Measurements from ENCODE around the gene AUP1. TPM values are rescaled to one million over a fixed set of nuclear protein-coding genes. Genes with fewer than 3 reads are reported as not detected.
A peak's percentile ranks its signal among the peaks of the same experiment; 100 is the strongest.

Gene AUP1
- total and polyA plus RNA-seq, 10 of the 15 experiments (the other 5 are each of a cell fraction or from before 2014, with no cell fraction given) = 39.1 to 215 (median 138) TPM

DNA sequence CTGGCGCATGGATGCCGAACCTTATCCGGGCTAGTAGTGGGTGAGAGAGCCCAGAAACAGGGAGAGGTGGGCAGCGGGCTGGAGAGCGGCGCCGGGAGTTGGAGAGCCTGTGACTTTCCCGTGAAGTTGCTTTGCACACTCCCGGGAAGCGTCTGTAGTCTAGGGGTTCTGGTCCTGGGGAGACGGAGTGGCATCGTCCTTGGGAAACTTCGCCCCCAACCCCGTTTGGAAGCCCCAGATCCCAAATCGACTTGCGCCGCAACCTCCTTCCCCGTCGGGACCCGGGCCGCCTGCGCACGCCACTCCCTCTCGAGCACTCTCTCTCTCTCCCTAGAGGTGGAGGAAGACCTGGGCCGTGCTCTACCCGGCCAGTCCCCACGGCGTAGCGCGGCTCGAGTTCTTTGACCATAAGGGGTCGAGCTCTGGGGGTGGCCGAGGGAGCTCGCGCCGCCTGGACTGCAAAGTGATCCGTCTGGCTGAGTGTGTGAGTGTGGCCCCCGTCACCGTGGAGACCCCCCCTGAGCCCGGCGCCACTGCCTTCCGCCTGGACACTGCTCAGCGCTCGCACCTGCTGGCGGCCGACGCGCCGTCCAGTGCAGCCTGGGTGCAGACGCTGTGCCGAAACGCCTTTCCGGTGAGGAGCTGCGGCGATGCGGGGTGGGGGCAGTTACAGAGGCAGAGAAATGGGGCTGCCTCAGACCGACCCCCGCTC lies 25.5 kb upstream of the AUP1 start (continued):
- TF ChIP-seq, protein P1, sequence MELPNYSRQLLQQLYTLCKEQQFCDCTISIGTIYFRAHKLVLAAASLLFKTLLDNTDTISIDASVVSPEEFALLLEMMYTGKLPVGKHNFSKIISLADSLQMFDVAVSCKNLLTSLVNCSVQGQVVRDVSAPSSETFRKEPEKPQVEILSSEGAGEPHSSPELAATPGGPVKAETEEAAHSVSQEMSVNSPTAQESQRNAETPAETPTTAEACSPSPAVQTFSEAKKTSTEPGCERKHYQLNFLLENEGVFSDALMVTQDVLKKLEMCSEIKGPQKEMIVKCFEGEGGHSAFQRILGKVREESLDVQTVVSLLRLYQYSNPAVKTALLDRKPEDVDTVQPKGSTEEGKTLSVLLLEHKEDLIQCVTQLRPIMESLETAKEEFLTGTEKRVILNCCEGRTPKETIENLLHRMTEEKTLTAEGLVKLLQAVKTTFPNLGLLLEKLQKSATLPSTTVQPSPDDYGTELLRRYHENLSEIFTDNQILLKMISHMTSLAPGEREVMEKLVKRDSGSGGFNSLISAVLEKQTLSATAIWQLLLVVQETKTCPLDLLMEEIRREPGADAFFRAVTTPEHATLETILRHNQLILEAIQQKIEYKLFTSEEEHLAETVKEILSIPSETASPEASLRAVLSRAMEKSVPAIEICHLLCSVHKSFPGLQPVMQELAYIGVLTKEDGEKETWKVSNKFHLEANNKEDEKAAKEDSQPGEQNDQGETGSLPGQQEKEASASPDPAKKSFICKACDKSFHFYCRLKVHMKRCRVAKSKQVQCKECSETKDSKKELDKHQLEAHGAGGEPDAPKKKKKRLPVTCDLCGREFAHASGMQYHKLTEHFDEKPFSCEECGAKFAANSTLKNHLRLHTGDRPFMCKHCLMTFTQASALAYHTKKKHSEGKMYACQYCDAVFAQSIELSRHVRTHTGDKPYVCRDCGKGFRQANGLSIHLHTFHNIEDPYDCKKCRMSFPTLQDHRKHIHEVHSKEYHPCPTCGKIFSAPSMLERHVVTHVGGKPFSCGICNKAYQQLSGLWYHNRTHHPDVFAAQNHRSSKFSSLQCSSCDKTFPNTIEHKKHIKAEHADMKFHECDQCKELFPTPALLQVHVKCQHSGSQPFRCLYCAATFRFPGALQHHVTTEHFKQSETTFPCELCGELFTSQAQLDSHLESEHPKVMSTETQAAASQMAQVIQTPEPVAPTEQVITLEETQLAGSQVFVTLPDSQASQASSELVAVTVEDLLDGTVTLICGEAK (IDR thresholded peaks at IDR 0.05; ENCODE audit: borderline replicate concordance) = no peak
- TF ChIP-seq ZNF24 (IDR thresholded peaks at IDR 0.05) = no peak
- TF ChIP-seq POLR2AphosphoS2 (IDR thresholded peaks at IDR 0.05; ENCODE audit: low read depth, low read length) = no peak
- TF ChIP-seq SIX5 (IDR thresholded peaks at IDR 0.05; ENCODE audit: low read depth, low read length, severe bottlenecking) = no peak
- TF ChIP-seq RELA (IDR thresholded peaks at IDR 0.05; ENCODE audit: borderline replicate concordance, partially characterized antibody) = no peak
- no peak for TF ChIP-seq YBX1 (IDR thresholded peaks at IDR 0.05)
- no peak for TF ChIP-seq TAF1 (IDR thresholded peaks at IDR 0.05; ENCODE audit: borderline replicate concordance, low read depth, low read length)
- no peak for TF ChIP-seq CREM (IDR thresholded peaks at IDR 0.05; ENCODE audit: low read depth)
- TF ChIP-seq, protein P2, sequence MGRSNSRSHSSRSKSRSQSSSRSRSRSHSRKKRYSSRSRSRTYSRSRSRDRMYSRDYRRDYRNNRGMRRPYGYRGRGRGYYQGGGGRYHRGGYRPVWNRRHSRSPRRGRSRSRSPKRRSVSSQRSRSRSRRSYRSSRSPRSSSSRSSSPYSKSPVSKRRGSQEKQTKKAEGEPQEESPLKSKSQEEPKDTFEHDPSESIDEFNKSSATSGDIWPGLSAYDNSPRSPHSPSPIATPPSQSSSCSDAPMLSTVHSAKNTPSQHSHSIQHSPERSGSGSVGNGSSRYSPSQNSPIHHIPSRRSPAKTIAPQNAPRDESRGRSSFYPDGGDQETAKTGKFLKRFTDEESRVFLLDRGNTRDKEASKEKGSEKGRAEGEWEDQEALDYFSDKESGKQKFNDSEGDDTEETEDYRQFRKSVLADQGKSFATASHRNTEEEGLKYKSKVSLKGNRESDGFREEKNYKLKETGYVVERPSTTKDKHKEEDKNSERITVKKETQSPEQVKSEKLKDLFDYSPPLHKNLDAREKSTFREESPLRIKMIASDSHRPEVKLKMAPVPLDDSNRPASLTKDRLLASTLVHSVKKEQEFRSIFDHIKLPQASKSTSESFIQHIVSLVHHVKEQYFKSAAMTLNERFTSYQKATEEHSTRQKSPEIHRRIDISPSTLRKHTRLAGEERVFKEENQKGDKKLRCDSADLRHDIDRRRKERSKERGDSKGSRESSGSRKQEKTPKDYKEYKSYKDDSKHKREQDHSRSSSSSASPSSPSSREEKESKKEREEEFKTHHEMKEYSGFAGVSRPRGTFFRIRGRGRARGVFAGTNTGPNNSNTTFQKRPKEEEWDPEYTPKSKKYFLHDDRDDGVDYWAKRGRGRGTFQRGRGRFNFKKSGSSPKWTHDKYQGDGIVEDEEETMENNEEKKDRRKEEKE (IDR thresholded peaks at IDR 0.05) = no peak
- TF ChIP-seq HCFC1 (IDR thresholded peaks at IDR 0.05; ENCODE audit: low read length) = 0 out of 2 replicates have a peak, but pooled peaks have one; percentile 23
- TF ChIP-seq, protein P3, sequence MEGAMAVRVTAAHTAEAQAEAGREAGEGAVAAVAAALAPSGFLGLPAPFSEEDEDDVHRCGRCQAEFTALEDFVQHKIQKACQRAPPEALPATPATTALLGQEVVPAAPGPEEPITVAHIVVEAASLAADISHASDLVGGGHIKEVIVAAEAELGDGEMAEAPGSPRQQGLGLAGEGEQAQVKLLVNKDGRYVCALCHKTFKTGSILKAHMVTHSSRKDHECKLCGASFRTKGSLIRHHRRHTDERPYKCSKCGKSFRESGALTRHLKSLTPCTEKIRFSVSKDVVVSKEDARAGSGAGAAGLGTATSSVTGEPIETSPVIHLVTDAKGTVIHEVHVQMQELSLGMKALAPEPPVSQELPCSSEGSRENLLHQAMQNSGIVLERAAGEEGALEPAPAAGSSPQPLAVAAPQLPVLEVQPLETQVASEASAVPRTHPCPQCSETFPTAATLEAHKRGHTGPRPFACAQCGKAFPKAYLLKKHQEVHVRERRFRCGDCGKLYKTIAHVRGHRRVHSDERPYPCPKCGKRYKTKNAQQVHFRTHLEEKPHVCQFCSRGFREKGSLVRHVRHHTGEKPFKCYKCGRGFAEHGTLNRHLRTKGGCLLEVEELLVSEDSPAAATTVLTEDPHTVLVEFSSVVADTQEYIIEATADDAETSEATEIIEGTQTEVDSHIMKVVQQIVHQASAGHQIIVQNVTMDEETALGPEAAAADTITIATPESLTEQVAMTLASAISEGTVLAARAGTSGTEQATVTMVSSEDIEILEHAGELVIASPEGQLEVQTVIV (IDR thresholded peaks at IDR 0.05; ENCODE audit: borderline replicate concordance, partially characterized antibody) = no peak
- TF ChIP-seq RUNX3 (IDR thresholded peaks at IDR 0.05; ENCODE audit: low read length) = no peak
- TF ChIP-seq, protein P4, sequence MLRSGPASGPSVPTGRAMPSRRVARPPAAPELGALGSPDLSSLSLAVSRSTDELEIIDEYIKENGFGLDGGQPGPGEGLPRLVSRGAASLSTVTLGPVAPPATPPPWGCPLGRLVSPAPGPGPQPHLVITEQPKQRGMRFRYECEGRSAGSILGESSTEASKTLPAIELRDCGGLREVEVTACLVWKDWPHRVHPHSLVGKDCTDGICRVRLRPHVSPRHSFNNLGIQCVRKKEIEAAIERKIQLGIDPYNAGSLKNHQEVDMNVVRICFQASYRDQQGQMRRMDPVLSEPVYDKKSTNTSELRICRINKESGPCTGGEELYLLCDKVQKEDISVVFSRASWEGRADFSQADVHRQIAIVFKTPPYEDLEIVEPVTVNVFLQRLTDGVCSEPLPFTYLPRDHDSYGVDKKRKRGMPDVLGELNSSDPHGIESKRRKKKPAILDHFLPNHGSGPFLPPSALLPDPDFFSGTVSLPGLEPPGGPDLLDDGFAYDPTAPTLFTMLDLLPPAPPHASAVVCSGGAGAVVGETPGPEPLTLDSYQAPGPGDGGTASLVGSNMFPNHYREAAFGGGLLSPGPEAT (IDR thresholded peaks at IDR 0.05; ENCODE audit: low read depth) = peak; percentile 45; the same call in 1 of the 2 replicates
- no peak for TF ChIP-seq RAD21 (IDR thresholded peaks at IDR 0.05; ENCODE audit: insufficient read depth, low read depth, low read length)
- TF ChIP-seq CHD2 (IDR thresholded peaks at IDR 0.05; ENCODE audit: borderline replicate concordance, low read depth, low read length) = no peak
- TF ChIP-seq FOXK2 (IDR thresholded peaks at IDR 0.05) = no peak

All from GM12878 (cell line).